KMS-11 (cell line): ENCODE data around the gene DDX20.

Source experiments
- H2AFZ ChIP-seq: fragments of 200-600 bp; sonication (generic); 2 replicates; pipeline ENCODE4 v1.6.1; 2016; ENCODE audit warnings: antibody characterized with exemption, mixed run types, low read depth
- H3K27ac ChIP-seq: fragments of 200-600 bp; sonication (generic); 2 replicates; pipeline ENCODE4 v1.6.1; 2016; ENCODE audit warnings: mild to moderate bottlenecking, mixed run types
- H3K27me3 ChIP-seq: fragments of 200-600 bp; sonication (generic); 2 replicates; pipeline ENCODE4 v1.6.1; 2017; ENCODE audit warnings: mild to moderate bottlenecking, low read depth, mixed run types, moderate library complexity; ENCODE audit not compliant: insufficient read depth
- H3K36me3 ChIP-seq: fragments of 200-600 bp; sonication (generic); 2 replicates; pipeline ENCODE4 v1.6.1; 2017; ENCODE audit warnings: mild to moderate bottlenecking, mixed run types; ENCODE audit not compliant: insufficient read depth
- H3K4me1 ChIP-seq: fragments of 200-600 bp; sonication (generic); 2 replicates; pipeline ENCODE4 v1.6.1; 2016; ENCODE audit warnings: mild to moderate bottlenecking, low read depth, mixed run types; ENCODE audit not compliant: poor library complexity, severe bottlenecking
- H3K4me2 ChIP-seq: fragments of 200-600 bp; sonication (generic); 2 replicates; pipeline ENCODE4 v1.7.0; 2016; ENCODE audit warnings: mild to moderate bottlenecking, mixed run types
- H3K4me3 ChIP-seq: fragments of 200-600 bp; sonication (generic); IDR thresholded peaks from 2 replicates; pipeline ENCODE4 v1.6.1; 2017; ENCODE audit warnings: low read depth, low read length, mixed read lengths; ENCODE audit not compliant: insufficient read depth
- H3K79me2 ChIP-seq: fragments of 200-600 bp; sonication (generic); 2 replicates; pipeline ENCODE4 v1.6.1; 2016; ENCODE audit warnings: low read depth, mixed run types; ENCODE audit not compliant: insufficient read depth
- H3K9ac ChIP-seq: fragments of 200-600 bp; sonication (generic); 2 replicates; pipeline ENCODE4 v1.6.1; 2016; ENCODE audit warnings: mild to moderate bottlenecking, mixed run types
- H4K20me1 ChIP-seq: fragments of 200-600 bp; sonication (generic); 2 replicates; pipeline ENCODE4 v1.6.1; 2016; ENCODE audit warnings: mild to moderate bottlenecking, mixed run types; ENCODE audit not compliant: insufficient read depth
- TF ChIP-seq, protein P1 (sequence below): fragments of 200-600 bp; sonication (generic); conservative IDR thresholded peaks from 2 replicates; pipeline ENCODE4 v1.6.1; 2017; ENCODE audit warnings: low read depth, mild to moderate bottlenecking, antibody characterized with exemption, low read length, moderate library complexity, mixed read lengths

The DDX20 gene

DNA sequence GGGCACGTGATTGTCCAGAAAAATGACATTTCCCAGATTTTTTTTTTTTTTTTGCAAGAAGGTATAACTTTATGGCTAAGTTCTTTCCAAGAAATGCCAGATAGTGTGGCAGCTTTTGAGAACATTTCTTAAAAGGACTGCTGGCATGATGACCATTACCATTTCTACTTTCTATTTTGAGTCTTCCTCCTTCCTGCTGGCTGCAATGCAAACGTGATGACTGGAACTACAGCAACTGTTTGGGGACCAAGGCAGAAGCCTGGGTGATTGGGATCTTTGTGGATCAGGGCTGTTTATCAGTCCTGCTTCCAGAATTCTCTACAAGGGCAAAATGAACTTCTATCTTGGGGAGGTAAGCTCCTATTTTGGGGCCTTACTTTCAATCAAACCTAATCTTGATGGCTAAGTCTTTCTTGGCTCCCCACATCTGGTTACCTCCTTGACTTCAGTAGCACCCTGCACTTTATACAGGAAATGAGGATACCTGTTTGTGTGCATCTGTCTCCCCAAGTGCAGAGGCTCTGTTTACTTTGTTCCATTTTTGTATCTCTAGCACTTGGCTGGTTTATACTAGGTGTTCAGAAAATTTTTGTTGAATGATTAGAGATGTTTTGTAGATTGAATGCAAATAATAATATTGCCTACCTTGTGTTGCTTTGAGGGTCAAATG, 3.7 kb upstream of the DDX20 start:
- Histone ChIP-seq H4K20me1 (no peaks in the 10 kb centered on the region), H3K4me3 (no peak overlapping the region), H3K4me2 (no peak overlapping the region), H3K27ac (no peak overlapping the region), H3K9ac (no peak overlapping the region), H3K4me1 (peaks cover 12% of the 10 kb centered on the region), H3K79me2 (peaks cover 8% of the 10 kb centered on the region), H3K27me3 (no peaks in the 10 kb centered on the region), H2AFZ (no peak overlapping the region), H3K36me3 (no peaks in the 10 kb centered on the region)
- TF ChIP-seq, protein P1, sequence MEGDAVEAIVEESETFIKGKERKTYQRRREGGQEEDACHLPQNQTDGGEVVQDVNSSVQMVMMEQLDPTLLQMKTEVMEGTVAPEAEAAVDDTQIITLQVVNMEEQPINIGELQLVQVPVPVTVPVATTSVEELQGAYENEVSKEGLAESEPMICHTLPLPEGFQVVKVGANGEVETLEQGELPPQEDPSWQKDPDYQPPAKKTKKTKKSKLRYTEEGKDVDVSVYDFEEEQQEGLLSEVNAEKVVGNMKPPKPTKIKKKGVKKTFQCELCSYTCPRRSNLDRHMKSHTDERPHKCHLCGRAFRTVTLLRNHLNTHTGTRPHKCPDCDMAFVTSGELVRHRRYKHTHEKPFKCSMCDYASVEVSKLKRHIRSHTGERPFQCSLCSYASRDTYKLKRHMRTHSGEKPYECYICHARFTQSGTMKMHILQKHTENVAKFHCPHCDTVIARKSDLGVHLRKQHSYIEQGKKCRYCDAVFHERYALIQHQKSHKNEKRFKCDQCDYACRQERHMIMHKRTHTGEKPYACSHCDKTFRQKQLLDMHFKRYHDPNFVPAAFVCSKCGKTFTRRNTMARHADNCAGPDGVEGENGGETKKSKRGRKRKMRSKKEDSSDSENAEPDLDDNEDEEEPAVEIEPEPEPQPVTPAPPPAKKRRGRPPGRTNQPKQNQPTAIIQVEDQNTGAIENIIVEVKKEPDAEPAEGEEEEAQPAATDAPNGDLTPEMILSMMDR: no peak

DNA sequence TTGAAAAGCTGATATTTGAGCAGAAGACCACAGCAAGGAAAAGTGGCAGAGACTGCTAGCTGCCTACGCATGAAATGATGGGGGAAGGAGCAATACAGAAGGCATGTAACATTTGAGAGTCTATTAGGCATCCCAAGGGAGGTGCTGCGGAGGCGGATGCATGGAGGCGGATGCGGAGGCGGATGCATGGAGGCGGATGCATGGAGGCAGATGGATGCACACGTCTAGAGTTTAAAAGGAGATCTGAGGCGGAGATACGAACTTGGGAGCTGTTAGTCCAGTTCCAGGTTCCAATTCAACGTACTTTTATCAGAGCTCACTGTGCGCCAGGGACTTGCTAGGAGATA, 744 bp upstream of the DDX20 start:
- H4K20me1 ChIP-seq: no peaks in the 10 kb centered on the region
- peak overlapping the region; percentile 75 for H3K27ac ChIP-seq
- H3K79me2 ChIP-seq: peaks cover 19% of the 10 kb centered on the region
- no peaks in the 10 kb centered on the region for H3K27me3 ChIP-seq
- H3K36me3 ChIP-seq: no peaks in the 10 kb centered on the region
- H3K4me3 ChIP-seq: peak overlapping the region; percentile 33
- TF ChIP-seq, protein P1: no peak
- H3K4me1 ChIP-seq: peaks cover 17% of the 10 kb centered on the region
- peak overlapping the region; percentile 46 for H3K4me2 ChIP-seq
- H2AFZ ChIP-seq: peak overlapping the region; percentile 91
- peak overlapping the region; percentile 78; the same call in 1 of the 2 replicates for H3K9ac ChIP-seq

DNA sequence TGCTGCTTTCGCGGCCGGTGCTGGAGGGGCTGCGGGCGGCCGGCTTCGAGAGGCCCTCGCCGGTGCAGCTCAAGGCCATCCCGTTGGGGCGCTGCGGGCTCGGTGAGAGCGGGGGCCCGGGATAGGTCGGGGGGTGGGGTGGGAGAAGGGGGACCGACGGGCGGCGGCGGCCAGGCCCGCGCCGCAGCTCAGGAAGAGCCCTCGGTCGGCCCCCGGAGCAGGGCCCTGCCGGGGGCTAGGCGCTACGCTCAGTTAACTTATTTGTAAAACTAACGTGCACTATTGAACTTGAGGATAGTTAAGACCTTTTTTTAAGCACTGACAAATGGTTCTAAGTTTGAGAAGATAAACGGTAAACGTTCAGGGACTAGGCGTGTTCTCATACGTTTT, 418 bp downstream of the DDX20 start:
- peak overlapping the region; percentile 44 for H3K4me3 ChIP-seq
- H3K27me3 ChIP-seq: no peaks in the 10 kb centered on the region
- TF ChIP-seq, protein P1: no peak
- H4K20me1 ChIP-seq: no peaks in the 10 kb centered on the region
- no peaks in the 10 kb centered on the region for H3K36me3 ChIP-seq
- H3K79me2 ChIP-seq: peaks cover 19% of the 10 kb centered on the region
- peak overlapping the region; percentile 78 for H3K9ac ChIP-seq
- H3K4me2 ChIP-seq: peak overlapping the region; percentile 93
- peak overlapping the region; percentile 75 for H3K27ac ChIP-seq
- H2AFZ ChIP-seq: peak overlapping the region; percentile 91
- peaks cover 17% of the 10 kb centered on the region for H3K4me1 ChIP-seq

- no peak overlapping the region for H3K4me2 ChIP-seq
- peaks cover 19% of the 10 kb centered on the region for H3K79me2 ChIP-seq
- TF ChIP-seq, protein P1: no peak
These were observed 2.7 kb downstream of the DDX20 start for GRCh38 chr1:111758373-111758772.

More at GRCh38 chr1:111758373-111758772, 2.7 kb downstream of the DDX20 start:
- H3K27me3 ChIP-seq: no peaks in the 10 kb centered on the region
- no peaks in the 10 kb centered on the region for H4K20me1 ChIP-seq
- H3K36me3 ChIP-seq: no peaks in the 10 kb centered on the region
- H3K27ac ChIP-seq: no peak overlapping the region
- H3K9ac ChIP-seq: no peak overlapping the region
- H3K4me3 ChIP-seq: no peak overlapping the region
- no peak overlapping the region for H2AFZ ChIP-seq
- peaks cover 17% of the 10 kb centered on the region for H3K4me1 ChIP-seq
